GM12878 (cell line): ENCODE measurements around the gene MBOAT1. TPM values are rescaled to one million over a fixed set of nuclear protein-coding genes. Genes with fewer than 3 reads are reported as not detected.

Experiments used
- ATAC-seq: fragments of 200-7000 bp; cut with Tn5 transposase; 3 replicates; pipeline ENCODE4 v1.9.1; 2020; ENCODE audit warnings: mild to moderate bottlenecking, moderate library complexity
- BruUV-seq: library from RNA; stranded (reverse); fragments of 400-500 nt; replicated peaks from 2 replicates; lab custom pipeline; 2021; lab: Mats Ljungman, UMichigan
- CTCF ChIA-PET: fragments of 300-600 bp; sonication (Branson Sonifier 250); formaldehyde crosslinking; extraction: SDS; loops from one replicate; lab custom pipeline; 2021; ENCODE audit warnings: inconsistent platforms; lab: Yijun Ruan, JAX
- POLR2A ChIA-PET: fragments of 350-600 bp; formaldehyde crosslinking; extraction: SDS; loops from one replicate; lab custom pipeline; 2021; ENCODE audit warnings: inconsistent platforms; lab: Charles Lee
- RAD21 ChIA-PET: fragments of 300-600 bp; sonication (Branson Sonifier 250); formaldehyde crosslinking; loops from one replicate; lab custom pipeline; 2023; ENCODE audit warnings: antibody characterized with exemption; ENCODE audit not compliant: unreplicated experiment; lab: Charles Lee
- SMC1A ChIA-PET: fragments of 300-600 bp; sonication (Branson Sonifier 250); formaldehyde crosslinking; loops from one replicate; lab custom pipeline; 2023; ENCODE audit not compliant: unreplicated experiment, uncharacterized antibody; lab: Charles Lee
- DNase-seq: peaks from one replicate; pipeline ENCODE4 v3.0.0-alpha.2; 2011; ENCODE audit warnings: low read depth, low spot score
- FAIRE-seq: peaks from 3 replicates; lab custom pipeline; 2011; peaks lifted over from hg19 to GRCh38; lab: Jason Lieb, UNC
- H2AFZ ChIP-seq: 2 replicates; pipeline ENCODE4 v1.6.0; 2011; ENCODE audit warnings: low read depth, low read length, control low read depth; ENCODE audit not compliant: control insufficient read depth
- H3K27ac ChIP-seq: 2 replicates; pipeline ENCODE4 v1.5.1; 2011; ENCODE audit warnings: control low read depth; ENCODE audit not compliant: control insufficient read depth, insufficient read depth
- H3K27me3 ChIP-seq, 2 experiments: replicated peaks in 1 of 2; 2 replicates each; pipeline versions ENCODE4 v1.6.0 to v1.6.1; 2011; ENCODE audit warnings: low read length in 1 of 2; ENCODE audit not compliant: control insufficient read depth in 2 of 2, insufficient read depth in 2 of 2
- H3K36me3 ChIP-seq, 2 experiments: 2 replicates each; pipeline ENCODE4 v1.5.1; 2011; ENCODE audit warnings: low read length in 1 of 2; ENCODE audit not compliant: control insufficient read depth in 2 of 2, insufficient read depth in 2 of 2
- H3K4me1 ChIP-seq: 2 replicates; pipeline ENCODE4 v1.6.1; 2011; ENCODE audit warnings: mild to moderate bottlenecking, low read length, moderate library complexity, mixed read lengths; ENCODE audit not compliant: control insufficient read depth, insufficient read depth
- H3K4me2 ChIP-seq: 2 replicates; pipeline ENCODE4 v1.6.0; 2011; ENCODE audit warnings: control low read depth; ENCODE audit not compliant: control insufficient read depth, insufficient read depth
- H3K4me3 ChIP-seq: fragments of 200-600 bp; sonication (generic); 2 replicates; pipeline ENCODE4 v1.5.1; 2016
- H3K79me2 ChIP-seq: 2 replicates; pipeline ENCODE4 v1.6.0; 2011; ENCODE audit warnings: low read length; ENCODE audit not compliant: control insufficient read depth, insufficient read depth
- H3K9ac ChIP-seq: 2 replicates; pipeline ENCODE4 v1.8.0; 2011; ENCODE audit warnings: low read length, control low read depth, mixed read lengths; ENCODE audit not compliant: control insufficient read depth, insufficient read depth
- H3K9me3 ChIP-seq: replicated peaks from 3 replicates; pipeline ENCODE4 v1.5.1; 2011; ENCODE audit warnings: mild to moderate bottlenecking, low read length; ENCODE audit not compliant: control insufficient read depth, insufficient read depth
- H4K20me1 ChIP-seq: 2 replicates; pipeline ENCODE4 v1.6.0; 2011; ENCODE audit not compliant: control insufficient read depth, insufficient read depth
- GABPA ChIP-seq: IDR thresholded peaks from 2 replicates; pipeline ENCODE4 v1.6.1; 2014; ENCODE audit warnings: antibody characterized with exemption, low read depth, mild to moderate bottlenecking, inconsistent platforms
- JUNB ChIP-seq: IDR thresholded peaks from 2 replicates; pipeline ENCODE4 v1.6.1; 2016; ENCODE audit warnings: antibody characterized with exemption, mild to moderate bottlenecking
- SMARCA5 ChIP-seq: fragments of 450-650 bp; IDR thresholded peaks from 2 replicates; pipeline ENCODE4 v1.6.1; 2017; ENCODE audit warnings: mild to moderate bottlenecking
- WGBS: methylation state at CpG from one replicate; pipeline ENCODE4 v1.1.6; 2016; ENCODE audit warnings: low lambda C conversion rate; ENCODE audit not compliant: insufficient replicate concordance, insufficient coverage; ENCODE audit errors: missing lambda C conversion rate; 5-methylcytosine and 5-hydroxymethylcytosine counted together
- in situ Hi-C: fragments of 300-500 bp; cut with MboI; formaldehyde crosslinking; loops from 9 replicates; pipeline ENCODE4 v1.14.3; 2018; ENCODE audit warnings: mixed read lengths
- intact Hi-C: fragments of 100-400 bp; cut with micrococcal nuclease; formaldehyde crosslinking; loops from one replicate; pipeline ENCODE4 v1.14.2; 2022; ENCODE audit not compliant: unreplicated experiment
- polyA plus RNA-seq, 11 experiments: library from polyadenylated mRNA; depleted of rRNA in 4 of 11; unstranded in 6 of 11; stranded (reverse) in 5 of 11; fragments of >200 nt; fragmentation: Nextera tagmentation in 4 of 11; fragmentation: Illumina TruSeq in 1 of 11; extraction: Ambion mirVana in 4 of 11; extraction: Trizol in 1 of 11; gene quantifications; 1 replicate in 1 of 11; 2 replicates in 10 of 11; pipeline versions ENCODE4 v1.2.1 to v1.2.3, GENCODE V29; 2011 to 2016; ENCODE audit warnings: inconsistent platforms in 2 of 11, missing spikeins in 2 of 11, low read depth in 1 of 11
- total RNA-seq, 4 experiments: library from RNA; depleted of rRNA in 3 of 4; stranded (reverse); fragments of >200 nt in 3 of 4; fragmentation: Illumina TruSeq in 1 of 4; extraction: Trizol in 1 of 4; gene quantifications; 2 replicates each; pipeline versions ENCODE4 v1.2.1 to v1.2.3, GENCODE V29; 2013 to 2021

The MBOAT1 gene
- total and polyA plus RNA-seq, 10 of the 15 experiments (the other 5 are each of a cell fraction or from before 2014, with no cell fraction given): 0.39 to 21.0 (median 11.6) TPM

GRCh38 chr6:20166210-20166609, 46.1 kb downstream of the MBOAT1 start:
- DNase-seq: no peak
- Histone ChIP-seq H4K20me1 (no peaks in the 10 kb centered on the region), H3K4me3 (no peak overlapping the region), H3K36me3 (peaks cover 0 to 3% of the 10 kb centered on the region in 2 experiments; a peak in 3 of 4 replicates), H3K9me3 (no peaks in the 10 kb centered on the region; the same call in 2 of the 3 replicates), H2AFZ (no peak overlapping the region), H3K4me1 (no peaks in the 10 kb centered on the region), H3K79me2 (no peaks in the 10 kb centered on the region; the same call in 1 of the 2 replicates), H3K27me3 (no peaks in the 10 kb centered on the region), H3K4me2 (no peak overlapping the region), H3K27ac (no peak overlapping the region), H3K9ac (no peak overlapping the region)
- RAD21 ChIA-PET: interaction anchor here (0.7 kb wide), 1 partner anchor 9 kb away, joined by 3 read pairs; no protein-coding TSS in a partner anchor
- intact Hi-C loops: no loop called here
- POLR2A ChIA-PET: no interaction called here
- FAIRE-seq: no peak
- BruUV-seq: no TSS peak
- CTCF ChIA-PET: interaction anchor here (1.0 kb wide), 1 partner anchor 33 kb away, joined by 3 read pairs; no protein-coding TSS in a partner anchor
- SMC1A ChIA-PET: interaction anchor here (0.6 to 3.1 kb wide), 3 partner anchors 9 to 208 kb away, joined by 3 to 16 read pairs (median 3); no protein-coding TSS in a partner anchor
- in situ Hi-C loops: no loop called here
- 96% methylated on average over 2 of the region's 2 CpGs for WGBS
- no peak for TF ChIP-seq GABPA
- no peak for ATAC-seq

GRCh38 chr6:20162515-20162914, 49.8 kb downstream of the MBOAT1 start:
- BruUV-seq: no TSS peak
- FAIRE-seq: peak; percentile 23
- intact Hi-C loops: no loop called here
- TF ChIP-seq JUNB (peak; percentile 37; the same call in 1 of the 2 replicates), SMARCA5 (no peak)
- TF ChIP-seq, all 136 proteins: peak for 1
- Histone ChIP-seq H3K27me3 (no peaks in the 10 kb centered on the region), H2AFZ (no peak overlapping the region), H3K79me2 (peaks cover 2% of the 10 kb centered on the region; the same call in 1 of the 2 replicates), H4K20me1 (no peaks in the 10 kb centered on the region), H3K4me1 (no peaks in the 10 kb centered on the region), H3K36me3 (peaks cover 0 to 3% of the 10 kb centered on the region in 2 experiments; a peak in 3 of 4 replicates), H3K4me3 (no peak overlapping the region), H3K9ac (no peak overlapping the region), H3K4me2 (no peak overlapping the region), H3K9me3 (no peaks in the 10 kb centered on the region; the same call in 1 of the 3 replicates), H3K27ac (no peak overlapping the region)
- in situ Hi-C loops: no loop called here
- ATAC-seq: peak; percentile 39; the same call in 2 of the 3 replicates
- 25% methylated on average over 2 of the region's 2 CpGs for WGBS
- ChIA-PET RAD21 (no interaction called here), POLR2A (no interaction called here), CTCF (interaction anchor here (0.8 kb wide), 1 partner anchor 128 kb away, joined by 3 read pairs; no protein-coding TSS in a partner anchor), SMC1A (interaction anchor here (0.9 to 1.5 kb wide), 3 partner anchors 9 to 40 kb away, joined by 3 to 5 read pairs (median 3); no protein-coding TSS in a partner anchor)
- DNase-seq: no peak
